ENCODE data around the gene STXBP6.

The STXBP6 gene

DNA sequence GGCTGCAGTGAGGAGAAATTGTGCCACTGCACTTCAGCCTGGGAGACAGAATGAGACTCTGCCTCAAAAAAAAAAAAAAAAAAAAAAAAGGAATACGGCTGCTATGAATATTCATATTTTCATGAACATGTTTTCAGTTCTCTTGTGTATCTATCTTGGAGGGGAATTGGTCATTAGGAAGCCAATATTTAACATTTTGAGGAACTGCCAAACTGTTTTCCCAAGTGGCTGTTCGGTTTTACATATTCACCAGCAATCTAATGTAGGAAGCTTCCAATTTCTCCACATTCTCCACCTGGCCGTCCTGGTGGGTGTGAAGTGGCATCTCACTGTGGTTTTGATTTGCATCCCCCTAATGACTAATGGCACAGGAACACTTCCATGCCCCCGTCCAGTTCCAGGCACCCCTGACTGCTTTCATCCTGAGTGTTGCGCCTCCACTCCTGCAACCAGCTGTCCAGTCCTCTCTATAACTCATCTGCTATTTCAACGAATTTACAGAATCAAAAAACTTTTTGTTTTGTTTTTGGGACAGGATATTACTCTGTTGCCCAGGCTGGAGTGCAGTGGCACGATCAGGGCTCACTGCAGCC, 5.7 kb downstream of the STXBP6 start:
- DNase-seq: no peak
- no peak for TF ChIP-seq GATA1 (IDR thresholded peaks at IDR 0.05; ENCODE audit: low read depth, low read length)
- TF ChIP-seq POLR2A (IDR thresholded peaks at IDR 0.05; ENCODE audit: low read length): no peak

DNA sequence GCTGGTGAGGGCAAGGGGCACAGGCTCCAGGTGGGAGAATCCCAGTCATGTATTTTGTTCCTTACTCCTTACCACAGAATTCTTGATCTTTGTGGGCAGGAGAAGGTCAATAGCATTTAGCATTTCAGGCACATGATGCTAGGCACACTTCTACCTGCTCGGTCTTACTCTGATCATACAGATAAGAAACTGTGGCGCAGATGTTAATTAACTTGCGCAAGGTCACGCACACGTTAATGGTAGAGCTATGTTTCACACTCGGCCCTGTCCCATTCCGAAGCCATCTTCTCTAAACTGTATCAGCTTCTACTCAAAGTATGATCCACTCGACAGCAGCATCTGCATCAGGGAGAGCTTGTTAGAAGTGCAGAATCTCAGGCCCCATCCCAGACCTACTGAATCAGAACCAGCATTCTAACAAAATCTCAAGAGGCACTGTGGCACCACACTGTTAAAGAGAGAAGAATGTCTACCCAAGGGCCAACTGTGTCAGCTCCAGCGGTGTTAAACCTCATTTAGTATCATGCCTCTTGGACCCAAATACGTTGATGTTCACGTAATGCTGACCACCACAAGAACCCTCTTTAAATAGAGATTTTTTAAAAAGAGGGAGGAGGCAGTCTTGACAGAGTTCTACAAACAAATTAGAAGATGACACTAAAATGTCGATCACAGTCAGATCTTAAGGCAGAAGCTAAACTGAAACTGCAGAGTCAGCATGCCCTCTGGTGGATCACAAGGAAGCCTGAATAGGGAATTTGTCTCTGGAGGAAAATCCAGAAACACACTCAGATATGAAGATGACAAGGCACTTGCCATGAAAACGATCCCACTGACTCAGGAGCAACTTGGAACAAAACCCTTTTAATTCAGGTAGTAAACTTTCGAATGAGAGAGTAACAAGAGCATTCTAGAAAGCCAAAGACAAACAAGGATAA, 7.3 kb downstream of the STXBP6 start:
- TF ChIP-seq GATA1 (IDR thresholded peaks at IDR 0.05; ENCODE audit: low read depth, low read length) (no peak), POLR2A (IDR thresholded peaks at IDR 0.05; ENCODE audit: low read length) (no peak)

DNA sequence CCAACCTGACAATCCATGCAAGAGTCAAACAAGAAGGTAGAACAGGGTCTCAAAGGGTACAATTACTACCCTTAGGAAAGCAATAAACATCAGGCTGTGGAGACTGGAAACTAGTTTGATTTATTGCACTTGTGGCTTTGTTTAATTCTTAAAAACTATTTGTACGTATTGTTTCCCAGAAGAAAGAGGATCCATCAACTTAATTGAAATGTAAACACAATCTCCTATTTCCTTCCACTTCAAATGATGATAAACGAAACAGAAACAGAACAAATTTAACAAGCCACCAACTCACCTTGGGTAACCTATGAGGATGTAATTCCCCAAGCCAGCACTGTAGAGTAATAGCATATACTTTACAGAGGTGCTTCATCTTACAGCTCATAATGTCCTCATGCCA, 8.0 kb downstream of the STXBP6 start:
- no peak for DNase-seq
- no peak for TF ChIP-seq POLR2A (IDR thresholded peaks at IDR 0.05; ENCODE audit: low read length)
- no peak for TF ChIP-seq GATA1 (IDR thresholded peaks at IDR 0.05; ENCODE audit: low read depth, low read length)

More for the DNA sequence above, 7.3 kb downstream of the STXBP6 start:
- peak; percentile 34 to 48 for DNase-seq

DNA sequence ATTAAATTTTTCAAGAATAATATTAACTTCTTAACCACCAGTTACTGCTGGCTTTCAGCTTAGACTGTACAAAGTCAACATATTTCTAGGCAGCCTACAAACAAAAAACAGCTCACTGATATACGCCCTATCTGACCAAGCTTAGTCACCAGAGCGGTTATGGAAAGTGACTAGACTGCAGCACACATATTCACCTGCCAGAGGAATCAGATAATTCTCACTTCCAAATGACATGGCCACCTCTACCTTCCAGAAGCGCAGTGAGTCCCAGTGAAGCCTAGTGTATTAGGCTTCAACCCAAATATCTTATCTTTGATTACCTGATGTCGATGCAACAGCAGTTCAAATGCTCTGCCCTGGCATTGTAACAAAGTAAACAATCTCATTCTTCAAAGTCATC, 8.5 kb downstream of the STXBP6 start:
- no peak for TF ChIP-seq POLR2A (IDR thresholded peaks at IDR 0.05; ENCODE audit: low read length)
- DNase-seq: no peak

DNA sequence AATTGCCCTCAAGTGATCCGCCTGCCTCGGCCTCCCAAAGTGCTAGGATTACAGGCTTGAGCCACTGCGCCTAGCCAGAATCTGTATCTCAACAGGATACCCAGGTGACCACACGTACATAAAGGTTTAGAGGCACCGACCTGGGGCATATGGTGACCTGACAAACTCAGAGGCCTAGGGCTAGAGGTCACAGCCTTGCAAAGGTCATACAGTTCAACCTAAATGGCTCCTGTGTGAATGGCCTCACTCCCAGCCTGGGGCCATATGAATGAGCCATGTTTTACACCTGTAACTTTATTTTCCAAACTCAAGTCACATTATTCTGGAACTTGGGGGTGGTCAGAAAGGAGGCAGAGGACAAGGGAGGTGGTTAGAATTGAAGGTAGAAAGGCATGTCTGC, 10.0 kb downstream of the STXBP6 start:
- no peak for DNase-seq

DNA sequence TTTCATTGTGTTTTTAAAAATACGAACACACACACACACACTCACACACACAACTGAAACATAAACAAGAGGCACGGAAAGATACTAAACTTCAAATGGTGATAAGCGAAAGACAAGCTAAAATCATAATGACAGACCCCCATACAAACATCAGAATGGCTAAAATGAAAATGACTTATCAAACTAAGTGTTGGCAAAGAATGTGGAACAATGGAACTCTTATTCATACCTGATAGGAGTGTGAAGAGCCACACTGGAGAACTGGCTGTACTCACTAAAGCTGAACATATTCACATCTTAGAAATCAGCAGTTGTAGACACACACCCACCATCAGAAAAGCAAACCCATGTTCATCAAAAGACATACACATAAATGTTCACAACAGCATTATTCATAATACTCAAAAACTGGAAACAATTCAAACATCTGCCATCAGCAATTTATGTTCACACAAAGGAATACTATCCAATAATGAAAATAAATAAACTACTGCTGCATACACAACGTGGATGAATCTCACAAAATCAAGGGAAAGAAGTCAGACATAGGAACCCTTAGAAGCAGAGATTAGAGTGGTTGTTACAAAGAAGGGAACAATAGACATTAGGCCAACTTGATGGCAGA, 11.8 kb downstream of the STXBP6 start:
- no peak for DNase-seq
- TF ChIP-seq POLR2A (IDR thresholded peaks at IDR 0.05; ENCODE audit: low read length): no peak
- TF ChIP-seq GATA1 (IDR thresholded peaks at IDR 0.05; ENCODE audit: low read depth, low read length): no peak

More for the DNA sequence above, 10.0 kb downstream of the STXBP6 start:
- no peak for TF ChIP-seq GATA1 (IDR thresholded peaks at IDR 0.05; ENCODE audit: low read depth, low read length)
- TF ChIP-seq POLR2A (IDR thresholded peaks at IDR 0.05; ENCODE audit: low read length): no peak

DNA sequence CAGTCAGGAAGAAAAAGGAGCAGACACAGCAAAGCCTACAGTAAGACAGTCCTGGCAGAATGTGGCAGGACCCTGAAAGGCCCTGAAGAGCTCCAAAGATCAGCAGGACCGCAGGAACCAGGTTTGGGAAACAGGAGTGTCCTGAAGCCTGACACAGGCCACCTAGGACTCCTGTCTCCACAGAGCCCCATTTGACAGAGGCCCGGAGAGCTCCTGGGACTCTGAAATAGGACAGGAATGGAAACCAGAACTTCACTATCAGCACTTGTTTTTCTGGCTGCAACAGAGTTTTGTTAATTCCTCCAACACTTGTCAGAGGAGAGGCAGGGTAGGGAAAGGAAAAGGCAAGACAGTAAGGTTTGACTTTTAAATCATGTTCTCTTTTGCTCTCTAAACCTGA, 12.9 kb downstream of the STXBP6 start:
- DNase-seq: no peak
- TF ChIP-seq GATA1 (IDR thresholded peaks at IDR 0.05; ENCODE audit: low read depth, low read length) (no peak), POLR2A (IDR thresholded peaks at IDR 0.05; ENCODE audit: low read length) (no peak)

DNA sequence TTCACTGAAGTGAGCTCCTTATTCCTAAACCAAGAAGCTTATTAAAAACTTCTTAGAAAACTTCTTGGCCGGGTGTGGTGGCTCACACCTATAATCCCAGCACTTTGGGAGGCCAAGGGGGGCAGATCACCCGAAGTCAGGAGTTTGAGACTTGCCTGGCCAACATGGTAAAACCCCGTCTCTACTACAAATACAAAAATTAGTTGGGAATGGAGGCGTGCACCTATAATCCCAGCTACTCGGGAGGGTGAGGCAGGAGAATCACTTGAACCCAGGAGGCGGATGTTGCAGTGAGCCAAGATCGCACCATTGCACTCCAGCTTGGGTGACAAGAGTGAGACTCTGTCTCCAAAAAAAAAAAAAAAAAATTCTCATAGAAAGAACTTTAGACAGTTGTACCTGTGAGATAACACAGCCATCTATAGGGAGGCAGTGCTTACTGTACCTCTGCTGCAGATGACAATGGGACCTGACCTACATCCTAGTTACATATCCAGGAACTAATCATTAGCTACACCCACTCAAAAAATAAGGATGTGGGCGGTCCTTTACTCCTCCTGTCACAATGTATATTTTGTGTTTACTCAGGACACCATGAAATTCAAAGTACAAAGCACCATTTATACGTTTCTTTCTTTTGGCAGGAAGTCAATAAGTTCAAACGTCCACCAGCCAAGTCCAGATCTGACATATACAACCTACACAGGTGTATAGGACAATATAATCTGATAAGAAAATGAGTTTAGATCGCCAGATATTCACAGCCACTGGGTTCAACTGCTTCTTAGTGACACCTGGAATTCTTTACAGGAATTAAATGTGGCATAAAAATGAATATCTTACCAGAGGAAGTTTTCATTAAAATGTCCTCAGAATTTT, 14.9 kb downstream of the STXBP6 start:
- no peak for TF ChIP-seq POLR2A (IDR thresholded peaks at IDR 0.05; ENCODE audit: low read length)
- TF ChIP-seq GATA1 (IDR thresholded peaks at IDR 0.05; ENCODE audit: low read depth, low read length): no peak
- no peak for DNase-seq

DNA sequence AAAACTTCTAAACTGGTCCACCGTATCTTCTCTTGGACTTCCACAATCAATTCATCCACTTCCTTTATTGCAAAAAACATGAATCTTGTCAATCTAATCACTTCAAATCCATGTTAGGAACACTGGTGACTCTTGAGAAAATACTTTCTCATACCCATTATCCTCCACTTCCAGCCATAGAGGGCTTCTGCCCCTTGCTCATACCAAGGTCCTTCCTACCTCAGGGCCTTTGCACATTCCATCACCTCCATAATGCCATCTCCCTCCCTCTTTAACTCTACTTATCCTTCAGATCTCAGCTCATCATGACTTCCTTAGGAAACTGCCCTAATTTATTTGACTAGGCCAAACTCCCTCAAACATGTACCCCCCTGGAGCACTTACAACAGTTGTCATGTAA, 16.6 kb downstream of the STXBP6 start:
- DNase-seq: no peak
- TF ChIP-seq GATA1 (IDR thresholded peaks at IDR 0.05; ENCODE audit: low read depth, low read length) (no peak), POLR2A (IDR thresholded peaks at IDR 0.05; ENCODE audit: low read length) (no peak)

DNA sequence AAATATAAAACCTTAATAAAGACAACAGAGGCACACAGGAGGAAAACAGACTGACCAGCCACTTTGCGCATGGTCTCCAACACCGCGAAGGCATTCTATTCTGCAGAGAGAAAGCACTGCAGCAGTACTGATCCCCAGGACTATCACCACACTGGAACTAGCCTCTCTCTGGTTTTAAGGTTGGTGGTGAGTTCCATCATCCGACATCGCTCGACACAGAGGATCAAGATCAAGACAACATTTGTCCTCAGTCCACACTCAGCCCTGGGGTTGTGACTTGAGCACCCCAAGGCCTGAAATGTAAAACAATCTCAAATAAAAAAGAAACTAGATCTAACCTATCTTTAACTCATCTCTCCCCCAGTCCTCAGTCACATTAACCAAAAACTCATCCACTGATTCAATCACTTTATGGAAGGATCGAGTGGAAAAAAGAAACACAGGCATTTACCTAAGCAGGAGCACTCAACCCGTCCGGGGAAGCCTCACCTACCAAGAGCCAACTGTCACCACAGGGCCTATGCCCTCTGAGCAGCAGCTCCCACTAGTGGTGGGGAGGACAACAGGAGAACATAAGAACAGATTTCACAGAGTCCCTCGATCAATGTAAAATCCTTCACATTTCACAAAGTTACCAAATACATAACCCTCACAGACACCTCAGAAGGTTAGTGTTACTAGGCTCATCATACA, 17.7 kb downstream of the STXBP6 start:
- TF ChIP-seq GATA1 (IDR thresholded peaks at IDR 0.05; ENCODE audit: low read depth, low read length) (no peak), POLR2A (IDR thresholded peaks at IDR 0.05; ENCODE audit: low read length) (no peak)
- peak; percentile 21 to 36 for DNase-seq

DNA sequence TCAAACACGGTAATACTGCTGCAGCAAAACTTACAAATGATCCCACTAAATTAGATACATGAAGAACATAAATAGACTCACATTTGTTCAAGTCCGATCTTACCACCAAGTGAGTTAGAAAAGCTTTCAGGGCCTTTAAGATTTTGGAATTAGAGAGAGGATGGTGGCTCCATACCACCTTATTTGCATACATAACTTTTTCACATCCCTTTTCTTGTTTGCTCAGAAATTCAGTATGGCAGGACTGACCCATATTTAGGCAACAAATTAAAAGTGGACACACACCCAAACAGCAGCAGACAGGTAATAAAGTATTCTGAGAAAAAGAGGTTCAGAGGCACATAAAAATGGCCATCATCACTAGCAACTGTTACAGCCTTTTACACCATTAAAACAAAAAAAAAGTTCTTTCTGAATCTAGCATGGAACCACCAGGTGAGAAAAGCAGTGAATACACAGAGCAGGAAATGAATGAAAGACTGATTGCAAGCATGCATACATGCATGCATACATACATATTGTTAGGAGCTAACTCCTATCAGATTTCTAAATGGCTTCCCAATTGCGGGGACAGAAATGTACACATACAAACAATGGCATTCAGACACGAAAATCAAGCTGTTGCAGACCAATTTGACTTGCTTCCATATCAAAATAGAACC, 23.3 kb downstream of the STXBP6 start:
- TF ChIP-seq GATA1 (IDR thresholded peaks at IDR 0.05; ENCODE audit: low read depth, low read length) (no peak), POLR2A (IDR thresholded peaks at IDR 0.05; ENCODE audit: low read length) (no peak)
- no peak for DNase-seq

DNA sequence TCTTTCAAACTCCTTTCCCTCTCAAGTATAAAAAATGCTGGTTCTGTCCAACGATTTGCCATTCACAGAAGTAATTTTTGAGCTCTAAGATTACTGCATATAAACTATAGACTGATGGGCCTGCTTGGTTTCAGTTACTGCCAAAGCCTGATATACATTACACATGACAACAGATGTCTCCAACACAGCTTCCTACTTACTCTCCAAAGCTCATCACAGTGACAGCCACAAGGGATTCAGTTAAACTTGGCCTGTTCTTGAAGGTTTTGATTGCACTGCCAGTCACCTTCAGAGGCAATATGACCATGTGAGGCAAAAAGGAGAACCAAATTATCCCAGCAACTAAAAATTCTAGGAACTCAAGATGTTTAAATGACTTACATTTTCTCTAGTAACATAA, 30.1 kb downstream of the STXBP6 start:
- TF ChIP-seq GATA1 (IDR thresholded peaks at IDR 0.05; ENCODE audit: low read depth, low read length) (no peak), POLR2A (IDR thresholded peaks at IDR 0.05; ENCODE audit: low read length) (no peak)
- no peak for DNase-seq

DNA sequence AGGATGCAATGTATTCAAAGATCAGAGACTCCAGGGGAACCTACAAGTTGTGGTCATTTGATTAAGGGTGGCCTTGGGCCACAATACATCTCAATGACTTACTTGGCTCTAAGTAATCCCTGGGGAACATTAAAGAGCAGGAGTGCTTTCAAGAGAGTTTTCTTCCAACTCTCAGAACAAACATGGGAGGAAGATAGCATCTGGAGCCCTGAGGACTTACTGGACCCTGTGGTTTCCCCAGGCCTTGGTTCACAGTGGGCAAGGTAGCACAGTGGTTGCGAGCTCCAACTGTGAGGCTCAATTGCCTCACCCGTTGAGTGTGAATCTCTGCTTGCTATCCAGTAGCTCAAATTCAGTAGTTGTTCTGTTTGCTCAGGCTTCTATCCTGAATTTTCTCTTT, 32.4 kb downstream of the STXBP6 start:
- TF ChIP-seq GATA1 (IDR thresholded peaks at IDR 0.05; ENCODE audit: low read depth, low read length): no peak
- no peak for DNase-seq

Measured in erythroblast (primary cell).